HepG2 (cell line): ENCODE data around the gene VAMP5. TPM values are rescaled to one million over a fixed set of nuclear protein-coding genes. Genes with fewer than 3 reads are reported as not detected.

Experiments used
- CSRNP1 ChIP-seq: sonication (generic); formaldehyde crosslinking; IDR thresholded peaks from 2 replicates; pipeline ENCODE4 v1.8.1; 2023; ENCODE audit warnings: mild to moderate bottlenecking, missing genetic modification reagents
- EP300 ChIP-seq, 3 experiments: sonication (generic) in 1 of 3; formaldehyde crosslinking in 1 of 3; IDR thresholded peaks; 2 replicates each; pipeline versions ENCODE4 v1.5.1 to v1.6.1; 2011 to 2020; ENCODE audit warnings: low read depth in 2 of 3, low read length in 2 of 3, borderline replicate concordance in 1 of 3, improper control_type of control experiment in 1 of 3, mild to moderate bottlenecking in 1 of 3, missing genetic modification reagents in 1 of 3, moderate library complexity in 1 of 3
- FOXO1 ChIP-seq: sonication (generic); formaldehyde crosslinking; IDR thresholded peaks from 2 replicates; pipeline ENCODE4 v1.4.0; 2020; ENCODE audit warnings: missing genetic modification reagents
- GPBP1L1 ChIP-seq: sonication (generic); formaldehyde crosslinking; IDR thresholded peaks from 2 replicates; pipeline ENCODE4 v1.5.0; 2020; ENCODE audit warnings: mild to moderate bottlenecking, missing genetic modification reagents
- MAFF ChIP-seq: IDR thresholded peaks from 2 replicates; pipeline ENCODE4 v1.6.1; 2011; ENCODE audit warnings: low read depth, low read length, improper control_type of control experiment
- PRDM10 ChIP-seq: sonication (generic); formaldehyde crosslinking; IDR thresholded peaks from 2 replicates; pipeline ENCODE4 v1.4.0; 2020; ENCODE audit warnings: low read depth, missing genetic modification reagents
- PTBP1 ChIP-seq: fragments of 200-400 bp; formaldehyde crosslinking; IDR thresholded peaks from 2 replicates; pipeline ENCODE4 v1.6.1; 2018; ENCODE audit warnings: low read length, low read depth; ENCODE audit not compliant: poor library complexity, severe bottlenecking
- RBM22 ChIP-seq: fragments of 200-400 bp; formaldehyde crosslinking; optimal IDR thresholded peaks from 2 replicates; pipeline ENCODE3; 2017; ENCODE audit warnings: mild to moderate bottlenecking, low read length, moderate library complexity
- REXO4 ChIP-seq: sonication (generic); formaldehyde crosslinking; IDR thresholded peaks from 2 replicates; pipeline ENCODE4 v1.8.0; 2022; ENCODE audit warnings: missing genetic modification reagents, mild to moderate bottlenecking, borderline replicate concordance
- ZNF20 ChIP-seq: sonication (generic); formaldehyde crosslinking; IDR thresholded peaks from 2 replicates; pipeline ENCODE4 v1.4.0; 2020; ENCODE audit warnings: mild to moderate bottlenecking, moderate library complexity, missing genetic modification reagents
- ZNF24 ChIP-seq: fragments of 450-650 bp; IDR thresholded peaks from 2 replicates; pipeline ENCODE4 v1.6.1; 2017; ENCODE audit warnings: antibody characterized with exemption, mild to moderate bottlenecking
- ZNF362 ChIP-seq: sonication (generic); formaldehyde crosslinking; IDR thresholded peaks from 2 replicates; pipeline ENCODE4 v1.4.0; 2020; ENCODE audit warnings: missing genetic modification reagents, mild to moderate bottlenecking, borderline replicate concordance
- ZNF503 ChIP-seq: sonication (generic); formaldehyde crosslinking; IDR thresholded peaks from 2 replicates; pipeline ENCODE4 v1.4.0; 2020; ENCODE audit warnings: missing genetic modification reagents
- ZNF576 ChIP-seq: sonication (generic); formaldehyde crosslinking; IDR thresholded peaks from 2 replicates; pipeline ENCODE4 v1.4.0; 2020; ENCODE audit warnings: mild to moderate bottlenecking, missing genetic modification reagents
- ZNF703 ChIP-seq: sonication (generic); formaldehyde crosslinking; IDR thresholded peaks from 2 replicates; pipeline ENCODE4 v1.5.1; 2020; ENCODE audit warnings: missing genetic modification reagents, mild to moderate bottlenecking, moderate library complexity, borderline replicate concordance
- ZNF788 ChIP-seq: sonication (generic); formaldehyde crosslinking; IDR thresholded peaks from 2 replicates; pipeline ENCODE4 v1.5.0; 2020; ENCODE audit warnings: mild to moderate bottlenecking, missing genetic modification reagents, borderline replicate concordance
- polyA plus RNA-seq, 8 experiments: library from polyadenylated mRNA; depleted of rRNA in 3 of 8; stranded (reverse) in 7 of 8; unstranded in 1 of 8; fragments of >200 nt; fragmentation: Illumina TruSeq in 4 of 8; extraction: Trizol in 4 of 8; gene quantifications; 2 replicates each; pipeline versions ENCODE4 v1.2.1 to v1.2.3, GENCODE V29; 2011 to 2016; ENCODE audit warnings: low read depth in 4 of 8, missing spikeins in 1 of 8, mixed read lengths in 1 of 8; ENCODE audit not compliant: insufficient read depth in 1 of 8
- total RNA-seq, 5 experiments: library from RNA; depleted of rRNA; stranded (reverse); fragments of >200 nt; fragmentation: Illumina TruSeq; extraction: Trizol; gene quantifications; 2 replicates each; pipeline ENCODE4 v1.2.3, GENCODE V29; 2016; ENCODE audit warnings: low read depth in 1 of 5

VAMP5 gene
- total and polyA plus RNA-seq, 2 of the 13 experiments (the other 11 are each of a cell fraction or from before 2014, with no cell fraction given), result 7.2 to 56.7 TPM

GRCh38 chr2:85538507-85539360 is 45.5 kb upstream of the VAMP5 start, which contains the start of gene MAT2A (continued):
- TF ChIP-seq ZNF503 (CRISPR knock-in tag), result peak; percentile 72
- TF ChIP-seq GPBP1L1 (CRISPR knock-in tag), result no peak
- TF ChIP-seq PRDM10 (CRISPR knock-in tag), result peak; percentile 99
- peak; percentile 85; the same call in 1 of the 2 replicates for TF ChIP-seq ZNF576 (CRISPR knock-in tag)
- TF ChIP-seq CSRNP1 (CRISPR knock-in tag), result peak; percentile 81
- TF ChIP-seq EP300 (IDR thresholded peaks at IDR 0.05; ENCODE audit: low read depth in 2 of 2, low read length in 2 of 2), result peak; percentile 3 to 58; a peak in 1 of 4 replicates
- peak; percentile 40; the same call in 1 of the 2 replicates for TF ChIP-seq EP300 (CRISPR knock-in tag; IDR thresholded peaks at IDR 0.05; ENCODE audit: borderline replicate concordance)
- TF ChIP-seq MAFF, result peak; percentile 0; the same call in 1 of the 2 replicates
- peak; percentile 95 for TF ChIP-seq RBM22
- TF ChIP-seq ZNF703, result peak; percentile 85
- TF ChIP-seq PTBP1, result no peak
- peak; percentile 66 for TF ChIP-seq ZNF788
- TF ChIP-seq REXO4 (CRISPR knock-in tag), result peak; percentile 83; the same call in 1 of the 2 replicates
- peak; percentile 94 for TF ChIP-seq ZNF20 (CRISPR knock-in tag)
- TF ChIP-seq ZNF24, result no peak
- peak; percentile 39; the same call in 1 of the 2 replicates for TF ChIP-seq ZNF362
- TF ChIP-seq FOXO1 (CRISPR knock-in tag), result peak; percentile 86
